Measurements from ENCODE around the gene SYCE1. TPM values are rescaled to one million over a fixed set of nuclear protein-coding genes. Genes with fewer than 3 reads are reported as not detected.
"Not testable (repeated sequence)": the region's sequence is repeated elsewhere in the genome, so short reads cannot be mapped to it uniquely, and the experiment has no call there.

SYCE1 gene
- total RNA-seq, 2 experiments from 2014 or later: not detected

DNA sequence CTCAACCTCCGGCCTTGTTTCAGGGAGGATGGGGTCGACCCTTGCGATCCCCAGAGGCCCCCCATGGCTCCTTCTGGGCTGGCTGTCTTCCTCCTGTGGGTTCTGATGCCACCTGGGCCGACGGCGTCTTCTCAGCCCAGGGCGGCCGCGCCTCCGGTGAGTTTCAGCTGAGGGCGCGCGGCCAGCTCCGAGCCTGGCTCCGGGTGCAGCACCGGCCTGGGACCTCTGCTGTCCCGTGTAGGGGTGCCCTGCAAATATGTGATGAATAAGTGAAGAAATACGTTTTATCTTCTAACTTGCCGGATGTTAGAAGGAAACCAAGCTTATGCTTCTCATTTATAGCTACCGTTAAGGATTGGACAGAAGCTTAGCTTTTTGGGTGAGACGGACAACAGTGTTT, 4.4 kb upstream of the SYCE1 start:
- intact Hi-C loops (cut with micrococcal nuclease; ENCODE audit: unreplicated experiment); BruUV-seq (replicated peaks); POLR2A ChIA-PET: not testable (repeated sequence)

DNA sequence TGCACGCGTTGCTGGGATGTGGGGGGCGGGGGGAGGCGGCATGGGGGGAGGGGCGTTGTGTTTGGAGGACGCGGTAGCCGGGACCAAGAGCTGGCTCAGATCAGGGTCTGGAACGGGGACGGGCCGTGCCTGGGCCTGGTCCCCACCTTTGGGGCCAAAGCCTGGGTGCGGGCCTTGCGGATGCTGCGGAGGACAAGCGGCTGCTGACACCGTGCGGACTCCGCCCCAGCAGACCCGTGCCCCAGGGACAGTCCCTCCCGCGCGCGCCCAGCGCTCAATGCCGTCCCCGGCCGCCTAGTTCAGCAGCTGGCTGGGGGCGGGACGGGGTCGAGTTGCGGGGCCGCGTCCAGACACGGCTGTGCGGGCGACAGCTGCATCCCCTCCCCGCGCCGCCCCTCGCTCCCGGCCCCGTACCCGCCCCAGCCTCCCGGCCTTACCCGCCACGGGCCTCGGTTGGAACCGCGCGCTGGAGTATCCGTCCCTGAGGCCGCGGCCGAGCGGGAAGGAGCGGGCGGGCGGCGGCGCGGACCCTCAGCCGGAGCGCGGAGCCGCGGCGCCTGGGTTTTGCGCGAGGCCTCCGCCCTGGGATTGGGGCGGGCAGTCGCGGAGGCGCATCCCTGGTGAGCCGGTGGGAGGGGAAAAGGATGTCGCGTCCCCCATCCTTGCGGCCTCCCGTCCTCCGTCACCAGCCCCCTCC, 3.6 kb upstream of the SYCE1 start:
- DNase-seq (ENCODE audit: low spot score); H3K4me1 ChIP-seq (ENCODE audit: insufficient read depth, low read length, poor library complexity, severe bottlenecking); CTCF ChIA-PET (ENCODE audit: unreplicated experiment); H3K27ac ChIP-seq (ENCODE audit: low read depth, low read length, poor library complexity, severe bottlenecking); H4K20me1 ChIP-seq (ENCODE audit: insufficient read depth, low read length); H2AFZ ChIP-seq (ENCODE audit: low read length); H3K9me3 ChIP-seq (ENCODE audit: low read length); POLR2A ChIA-PET; BruUV-seq (replicated peaks); H3K9me2 ChIP-seq (ENCODE audit: insufficient read depth, low read length); intact Hi-C loops (cut with micrococcal nuclease; ENCODE audit: unreplicated experiment); H3K79me2 ChIP-seq (ENCODE audit: insufficient read depth, low read depth, low read length); H3K4me2 ChIP-seq (ENCODE audit: low read length); H3K36me3 ChIP-seq (ENCODE audit: insufficient read depth, low read length); H3K4me3 ChIP-seq (ENCODE audit: low read depth, low read length, poor library complexity, severe bottlenecking): not testable (repeated sequence)

More for the DNA sequence above, 4.4 kb upstream of the SYCE1 start:
- H3K27ac ChIP-seq (ENCODE audit: low read depth, low read length, poor library complexity, severe bottlenecking); H3K36me3 ChIP-seq (ENCODE audit: insufficient read depth, low read length); H3K9me2 ChIP-seq (ENCODE audit: insufficient read depth, low read length); H3K4me1 ChIP-seq (ENCODE audit: insufficient read depth, low read length, poor library complexity, severe bottlenecking); DNase-seq (ENCODE audit: low spot score); H4K20me1 ChIP-seq (ENCODE audit: insufficient read depth, low read length); H3K9me3 ChIP-seq (ENCODE audit: low read length); H3K4me3 ChIP-seq (ENCODE audit: low read depth, low read length, poor library complexity, severe bottlenecking); H3K79me2 ChIP-seq (ENCODE audit: insufficient read depth, low read depth, low read length); H2AFZ ChIP-seq (ENCODE audit: low read length); CTCF ChIA-PET (ENCODE audit: unreplicated experiment); H3K4me2 ChIP-seq (ENCODE audit: low read length): not testable (repeated sequence)

DNA sequence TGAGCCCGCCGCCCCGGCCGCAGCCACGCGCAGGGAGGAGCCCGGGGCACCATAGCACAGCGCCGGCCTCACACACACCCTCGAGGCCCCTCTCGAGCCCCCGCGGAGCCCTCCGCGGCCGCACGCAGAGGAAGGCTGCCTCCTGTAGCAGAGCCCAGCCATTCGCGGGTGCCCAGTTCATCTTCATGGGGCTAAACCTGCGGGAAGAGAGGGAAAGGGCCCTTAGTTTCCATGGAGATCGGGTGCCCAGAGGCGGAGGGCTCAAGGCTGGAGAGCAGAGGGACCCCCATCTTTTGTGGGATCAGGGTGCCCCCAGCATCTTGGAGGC, 2.9 kb upstream of the SYCE1 start:
- DNase-seq (ENCODE audit: low spot score): no peak
- H3K4me1 ChIP-seq (ENCODE audit: insufficient read depth, low read length, poor library complexity, severe bottlenecking): no peaks in the 10 kb centered on the region
- H3K79me2 ChIP-seq (ENCODE audit: insufficient read depth, low read depth, low read length): no peaks in the 10 kb centered on the region
- no peaks in the 10 kb centered on the region for H3K9me2 ChIP-seq (ENCODE audit: insufficient read depth, low read length)
- ChIA-PET CTCF (ENCODE audit: unreplicated experiment) (no interaction called here), POLR2A (no interaction called here)
- peaks cover 1% of the 10 kb centered on the region; the same call in 1 of the 2 replicates for H3K9me3 ChIP-seq (ENCODE audit: low read length)
- TF ChIP-seq, protein P1, sequence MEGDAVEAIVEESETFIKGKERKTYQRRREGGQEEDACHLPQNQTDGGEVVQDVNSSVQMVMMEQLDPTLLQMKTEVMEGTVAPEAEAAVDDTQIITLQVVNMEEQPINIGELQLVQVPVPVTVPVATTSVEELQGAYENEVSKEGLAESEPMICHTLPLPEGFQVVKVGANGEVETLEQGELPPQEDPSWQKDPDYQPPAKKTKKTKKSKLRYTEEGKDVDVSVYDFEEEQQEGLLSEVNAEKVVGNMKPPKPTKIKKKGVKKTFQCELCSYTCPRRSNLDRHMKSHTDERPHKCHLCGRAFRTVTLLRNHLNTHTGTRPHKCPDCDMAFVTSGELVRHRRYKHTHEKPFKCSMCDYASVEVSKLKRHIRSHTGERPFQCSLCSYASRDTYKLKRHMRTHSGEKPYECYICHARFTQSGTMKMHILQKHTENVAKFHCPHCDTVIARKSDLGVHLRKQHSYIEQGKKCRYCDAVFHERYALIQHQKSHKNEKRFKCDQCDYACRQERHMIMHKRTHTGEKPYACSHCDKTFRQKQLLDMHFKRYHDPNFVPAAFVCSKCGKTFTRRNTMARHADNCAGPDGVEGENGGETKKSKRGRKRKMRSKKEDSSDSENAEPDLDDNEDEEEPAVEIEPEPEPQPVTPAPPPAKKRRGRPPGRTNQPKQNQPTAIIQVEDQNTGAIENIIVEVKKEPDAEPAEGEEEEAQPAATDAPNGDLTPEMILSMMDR (conservative IDR thresholded peaks at IDR 0.05; ENCODE audit: low read length): no peak
- no peak for TF ChIP-seq EZH2phosphoT487 (IDR thresholded peaks at IDR 0.05; ENCODE audit: borderline replicate concordance, low read depth, low read length)
- no peaks in the 10 kb centered on the region for H4K20me1 ChIP-seq (ENCODE audit: insufficient read depth, low read length)
- H3K4me2 ChIP-seq (ENCODE audit: low read length): no peak overlapping the region
- no peak overlapping the region for H3K27ac ChIP-seq (ENCODE audit: low read depth, low read length, poor library complexity, severe bottlenecking)
- H2AFZ ChIP-seq (ENCODE audit: low read length): no peak overlapping the region
- no peak overlapping the region for H3K4me3 ChIP-seq (ENCODE audit: low read depth, low read length, poor library complexity, severe bottlenecking)
- H3K36me3 ChIP-seq (ENCODE audit: insufficient read depth, low read length): no peaks in the 10 kb centered on the region
- intact Hi-C loops (cut with micrococcal nuclease; ENCODE audit: unreplicated experiment): no loop called here
- BruUV-seq (replicated peaks): no TSS peak
